HEK293T (cell line): Measurements from ENCODE around the gene LIN7A.

Experiments
- ARNT ChIP-seq: fragments of 450-650 bp; IDR thresholded peaks from 2 replicates; pipeline ENCODE4 v1.6.1; 2017; ENCODE audit warnings: mild to moderate bottlenecking
- BHLHE40 ChIP-seq: fragments of 450-650 bp; IDR thresholded peaks from 2 replicates; pipeline ENCODE4 v1.6.1; 2016; ENCODE audit warnings: mild to moderate bottlenecking, moderate library complexity, borderline replicate concordance
- CTBP1 ChIP-seq: fragments of 450-650 bp; IDR thresholded peaks from 2 replicates; pipeline ENCODE4 v1.6.1; 2016; ENCODE audit warnings: borderline replicate concordance
- ELF4 ChIP-seq: fragments of 450-650 bp; IDR thresholded peaks from 2 replicates; pipeline ENCODE4 v1.6.1; 2017; ENCODE audit warnings: antibody characterized with exemption
- FOXA1 ChIP-seq: fragments of 450-650 bp; IDR thresholded peaks from 2 replicates; pipeline ENCODE4 v1.6.1; 2016; ENCODE audit warnings: mild to moderate bottlenecking
- FOXK2 ChIP-seq: fragments of 450-650 bp; IDR thresholded peaks from 2 replicates; pipeline ENCODE4 v1.6.1; 2016; ENCODE audit warnings: mild to moderate bottlenecking
- FOXM1 ChIP-seq: fragments of 450-650 bp; IDR thresholded peaks from 2 replicates; pipeline ENCODE4 v1.6.1; 2017; ENCODE audit warnings: mild to moderate bottlenecking, borderline replicate concordance
- HDGF ChIP-seq: fragments of 450-650 bp; IDR thresholded peaks from 2 replicates; pipeline ENCODE4 v1.6.1; 2017; ENCODE audit warnings: antibody characterized with exemption, borderline replicate concordance
- L3MBTL2 ChIP-seq: fragments of 450-650 bp; conservative IDR thresholded peaks from 2 replicates; pipeline ENCODE4 v1.6.1; 2016; ENCODE audit warnings: mild to moderate bottlenecking
- NFRKB ChIP-seq: fragments of 450-650 bp; IDR thresholded peaks from 2 replicates; pipeline ENCODE4 v1.6.1; 2016; ENCODE audit warnings: mild to moderate bottlenecking, moderate library complexity
- SP1 ChIP-seq: fragments of 450-650 bp; IDR thresholded peaks from 2 replicates; pipeline ENCODE4 v1.6.1; 2017
- SUZ12 ChIP-seq: fragments of 450-650 bp; IDR thresholded peaks from 2 replicates; pipeline ENCODE4 v1.6.1; 2016; ENCODE audit warnings: mild to moderate bottlenecking
- TARDBP ChIP-seq: fragments of 450-650 bp; IDR thresholded peaks from 2 replicates; pipeline ENCODE4 v1.6.1; 2016
- TF ChIP-seq, protein P1 (sequence below): fragments of 450-650 bp; IDR thresholded peaks from 2 replicates; pipeline ENCODE4 v1.6.1; 2016

DNA sequence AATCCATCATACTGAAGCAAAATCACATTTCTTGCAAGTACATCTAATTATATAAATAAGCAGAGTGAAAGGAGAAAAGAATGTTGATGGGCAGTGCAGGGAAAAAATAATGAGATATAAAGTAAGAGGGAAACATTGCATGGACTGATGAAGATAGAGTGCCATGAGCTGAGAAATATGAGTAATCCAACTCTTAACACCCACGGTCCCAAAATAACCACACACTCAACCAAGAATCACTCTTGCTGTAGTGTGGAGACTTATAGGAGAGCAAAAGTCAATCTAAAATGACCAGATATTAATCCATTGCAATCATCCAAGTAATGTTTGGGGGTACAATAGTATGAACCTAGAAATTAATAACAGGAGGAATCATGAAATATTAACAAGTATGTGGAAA is 180.9 kb downstream of the LIN7A start:
- no peak for TF ChIP-seq L3MBTL2
- no peak for TF ChIP-seq TARDBP
- TF ChIP-seq FOXA1: no peak
- no peak for TF ChIP-seq SP1
- no peak for TF ChIP-seq SUZ12
- no peak for TF ChIP-seq ELF4
- TF ChIP-seq FOXM1: no peak
- no peak for TF ChIP-seq BHLHE40
- no peak for TF ChIP-seq FOXK2
- no peak for TF ChIP-seq NFRKB
- TF ChIP-seq, protein P1, sequence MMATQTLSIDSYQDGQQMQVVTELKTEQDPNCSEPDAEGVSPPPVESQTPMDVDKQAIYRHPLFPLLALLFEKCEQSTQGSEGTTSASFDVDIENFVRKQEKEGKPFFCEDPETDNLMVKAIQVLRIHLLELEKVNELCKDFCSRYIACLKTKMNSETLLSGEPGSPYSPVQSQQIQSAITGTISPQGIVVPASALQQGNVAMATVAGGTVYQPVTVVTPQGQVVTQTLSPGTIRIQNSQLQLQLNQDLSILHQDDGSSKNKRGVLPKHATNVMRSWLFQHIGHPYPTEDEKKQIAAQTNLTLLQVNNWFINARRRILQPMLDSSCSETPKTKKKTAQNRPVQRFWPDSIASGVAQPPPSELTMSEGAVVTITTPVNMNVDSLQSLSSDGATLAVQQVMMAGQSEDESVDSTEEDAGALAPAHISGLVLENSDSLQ: no peak
- TF ChIP-seq CTBP1: no peak
- TF ChIP-seq HDGF: no peak
- TF ChIP-seq ARNT: no peak
